H1 (cell line): ENCODE measurements around the gene ZNF112. TPM values are rescaled to one million over a fixed set of nuclear protein-coding genes. Genes with fewer than 3 reads are reported as not detected.

ENCODE experiments used
- CTCF ChIA-PET: fragments of 300-600 bp; sonication (Branson Sonifier 250); formaldehyde crosslinking; loops from one replicate; lab custom pipeline; 2021; ENCODE audit not compliant: partially characterized antibody; lab: Charles Lee
- POLR2A ChIA-PET: fragments of 300-600 bp; sonication (Branson Sonifier 250); formaldehyde crosslinking; loops from one replicate; lab custom pipeline; 2021; ENCODE audit warnings: inconsistent platforms; ENCODE audit not compliant: partially characterized antibody; lab: Charles Lee
- DNase-seq, 2 experiments: peaks; one replicate each; pipeline versions ENCODE4 v3.0.0 to v3.0.0-alpha.2; 2010 to 2022; ENCODE audit warnings: low spot score in 2 of 2, low read depth in 1 of 2, mixed read lengths in 1 of 2
- FAIRE-seq: peaks from 2 replicates; lab custom pipeline; 2011; peaks lifted over from hg19 to GRCh38; lab: Jason Lieb, UNC
- H2AFZ ChIP-seq: 2 replicates; pipeline ENCODE4 v1.8.1; 2012; ENCODE audit warnings: low read length, inconsistent platforms
- H2AK5ac ChIP-seq: 2 replicates; pipeline ENCODE4 v1.6.1; 2013; ENCODE audit warnings: low read depth, low read length
- H2BK120ac ChIP-seq: replicated peaks from 2 replicates; pipeline ENCODE3; 2013; ENCODE audit warnings: low read depth, low read length, inconsistent platforms
- H2BK12ac ChIP-seq: 2 replicates; pipeline ENCODE4 v1.6.1; 2013; ENCODE audit warnings: low read depth, low read length
- H2BK15ac ChIP-seq: 2 replicates; pipeline ENCODE4 v1.6.1; 2013; ENCODE audit warnings: low read length
- H2BK20ac ChIP-seq: 2 replicates; pipeline ENCODE4 v1.6.1; 2013; ENCODE audit warnings: low read length
- H2BK5ac ChIP-seq: 2 replicates; pipeline ENCODE4 v1.6.1; 2013; ENCODE audit warnings: low read depth, low read length
- H3K14ac ChIP-seq: 2 replicates; pipeline ENCODE4 v1.6.1; 2013; ENCODE audit warnings: inconsistent platforms; ENCODE audit not compliant: insufficient read length
- H3K18ac ChIP-seq: 2 replicates; pipeline ENCODE4 v1.6.1; 2013; ENCODE audit warnings: low read length; ENCODE audit errors: extremely low read depth
- H3K23ac ChIP-seq: 2 replicates; pipeline ENCODE4 v1.6.1; 2013; ENCODE audit warnings: inconsistent platforms; ENCODE audit not compliant: insufficient read length
- H3K23me2 ChIP-seq: 2 replicates; pipeline ENCODE4 v1.6.1; 2013; ENCODE audit warnings: low read depth, low read length
- H3K27ac ChIP-seq: 2 replicates; pipeline ENCODE4 v1.6.1; 2011; ENCODE audit warnings: low read depth, low read length, inconsistent platforms
- H3K27me3 ChIP-seq, 4 experiments: replicated peaks in 1 of 4; 1 replicate in 1 of 4; 2 replicates in 3 of 4; pipeline versions ENCODE4 v1.6.1 to v1.8.1; 2011 to 2013; ENCODE audit warnings: low read length in 3 of 4, mild to moderate bottlenecking in 3 of 4, inconsistent platforms in 2 of 4, mixed read lengths in 2 of 4, moderate library complexity in 1 of 4; ENCODE audit not compliant: control insufficient read depth in 3 of 4, insufficient read depth in 3 of 4; ENCODE audit errors: extremely low read depth in 1 of 4
- H3K36me3 ChIP-seq, 4 experiments: 2 replicates each; pipeline versions ENCODE4 v1.6.1 to v1.8.1; 2011 to 2013; ENCODE audit warnings: mild to moderate bottlenecking in 4 of 4, low read length in 3 of 4, moderate library complexity in 2 of 4, control low read depth in 1 of 4, inconsistent platforms in 1 of 4; ENCODE audit not compliant: insufficient read depth in 4 of 4, control insufficient read depth in 2 of 4
- H3K4ac ChIP-seq: replicated peaks from 2 replicates; pipeline ENCODE3; 2013; ENCODE audit warnings: low read length, low read depth, mixed read lengths, inconsistent platforms; ENCODE audit not compliant: insufficient read length
- H3K4me1 ChIP-seq, 4 experiments: replicated peaks in 1 of 4; 1 replicate in 1 of 4; 2 replicates in 3 of 4; pipeline versions ENCODE4 v1.6.1 to v1.8.1; 2011 to 2013; ENCODE audit warnings: low read length in 3 of 4, inconsistent platforms in 2 of 4, mixed read lengths in 1 of 4; ENCODE audit not compliant: insufficient read depth in 4 of 4, control insufficient read depth in 3 of 4
- H3K4me2 ChIP-seq, 2 experiments: 2 replicates each; pipeline versions ENCODE4 v1.6.1 to v1.8.1; 2011 to 2013; ENCODE audit warnings: low read depth in 2 of 2, low read length in 2 of 2, control low read depth in 1 of 2, inconsistent platforms in 1 of 2, mild to moderate bottlenecking in 1 of 2; ENCODE audit not compliant: insufficient read depth in 1 of 2
- H3K4me3 ChIP-seq, 4 experiments: fragments of 200-600, 300-600 bp in 1 of 4; sonication (generic), shearing (Covaris generic), sonication (Bioruptor Twin) in 1 of 4; 2 replicates each; pipeline versions ENCODE4 v1.5.1 to v1.8.1; 2011 to 2016; ENCODE audit warnings: low read length in 4 of 4, low read depth in 3 of 4, control low read depth in 2 of 4, inconsistent platforms in 2 of 4, mild to moderate bottlenecking in 2 of 4, mixed read lengths in 1 of 4, moderate library complexity in 1 of 4; ENCODE audit not compliant: insufficient read depth in 2 of 4; ENCODE audit errors: extremely low read depth in 1 of 4
- H3K56ac ChIP-seq: replicated peaks from 2 replicates; pipeline ENCODE3; 2013; ENCODE audit warnings: low read depth, mild to moderate bottlenecking, mixed read lengths, low read length, inconsistent platforms; ENCODE audit not compliant: insufficient read length
- H3K79me1 ChIP-seq: 2 replicates; pipeline ENCODE4 v1.6.1; 2013; ENCODE audit warnings: low read depth, low read length, control low read depth
- H3K79me2 ChIP-seq, 2 experiments: 2 replicates each; pipeline versions ENCODE4 v1.6.1 to v1.8.1; 2012 to 2013; ENCODE audit warnings: low read length in 2 of 2, mild to moderate bottlenecking in 2 of 2, inconsistent platforms in 1 of 2; ENCODE audit not compliant: insufficient read depth in 2 of 2, control insufficient read depth in 1 of 2
- H3K9ac ChIP-seq, 4 experiments: replicated peaks in 1 of 4; 1 replicate in 1 of 4; 2 replicates in 3 of 4; pipeline versions ENCODE4 v1.6.1 to v1.8.1; 2011 to 2013; ENCODE audit warnings: low read depth in 3 of 4, low read length in 3 of 4, control low read depth in 2 of 4, mild to moderate bottlenecking in 2 of 4, moderate library complexity in 2 of 4, inconsistent platforms in 1 of 4; ENCODE audit errors: extremely low read depth in 1 of 4
- H3K9me3 ChIP-seq, 2 experiments: 2 replicates each; pipeline versions ENCODE4 v1.6.1 to v1.8.1; 2012 to 2013; ENCODE audit warnings: mild to moderate bottlenecking in 2 of 2, moderate library complexity in 2 of 2, control low read depth in 1 of 2, inconsistent platforms in 1 of 2, low read depth in 1 of 2, low read length in 1 of 2, mixed read lengths in 1 of 2; ENCODE audit not compliant: insufficient read depth in 2 of 2
- H4K20me1 ChIP-seq, 2 experiments: replicated peaks in 1 of 2; 2 replicates each; pipeline versions ENCODE3 to v1.8.1; 2011 to 2013; ENCODE audit warnings: inconsistent platforms in 2 of 2, low read length in 2 of 2, mild to moderate bottlenecking in 1 of 2; ENCODE audit not compliant: insufficient read depth in 2 of 2, control insufficient read depth in 1 of 2
- H4K5ac ChIP-seq: 2 replicates; pipeline ENCODE4 v1.6.1; 2013; ENCODE audit warnings: low read length, low read depth, mixed read lengths, inconsistent platforms; ENCODE audit not compliant: insufficient read length
- H4K8ac ChIP-seq: 2 replicates; pipeline ENCODE4 v1.8.0; 2013; ENCODE audit warnings: mild to moderate bottlenecking, moderate library complexity, low read length, inconsistent platforms; ENCODE audit not compliant: insufficient read depth; ENCODE audit errors: extremely low read depth
- H4K91ac ChIP-seq: replicated peaks from 2 replicates; pipeline ENCODE3; 2013; ENCODE audit warnings: low read length, mixed read lengths, inconsistent platforms; ENCODE audit not compliant: insufficient read length
- ASH2L ChIP-seq: fragments of 200-600, 300-600 bp; sonication (generic); IDR thresholded peaks from one replicate; pipeline ENCODE4 v1.7.1; 2017; ENCODE audit warnings: low read length
- BRCA1 ChIP-seq: IDR thresholded peaks from 2 replicates; pipeline ENCODE4 v1.6.1; 2012; ENCODE audit warnings: low read depth, low read length, improper control_type of control experiment
- CBX5 ChIP-seq: fragments of 300-800, 300-1000 bp; sonication (generic); IDR thresholded peaks from 2 replicates; pipeline ENCODE4 v1.7.1; 2016; ENCODE audit warnings: antibody characterized with exemption, low read length, low read depth
- CEBPB ChIP-seq: IDR thresholded peaks from 2 replicates; pipeline ENCODE4 v1.6.1; 2012; ENCODE audit warnings: low read depth, low read length
- CHD2 ChIP-seq: IDR thresholded peaks from 2 replicates; pipeline ENCODE4 v1.6.1; 2012; ENCODE audit warnings: low read length, improper control_type of control experiment
- CREB1 ChIP-seq: IDR thresholded peaks from 2 replicates; pipeline ENCODE4 v1.6.1; 2012; ENCODE audit warnings: inconsistent platforms
- GTF2F1 ChIP-seq: IDR thresholded peaks from 2 replicates; pipeline ENCODE4 v1.6.1; 2012; ENCODE audit warnings: low read depth, low read length, improper control_type of control experiment, borderline replicate concordance
- PHF8 ChIP-seq: fragments of 200-600 bp; sonication (generic); conservative IDR thresholded peaks from 2 replicates; pipeline ENCODE4 v1.7.1; 2012; ENCODE audit warnings: low read depth, mild to moderate bottlenecking, inconsistent platforms, low read length, moderate library complexity
- POLR2A ChIP-seq, 2 experiments: IDR thresholded peaks; 1 replicate in 1 of 2; 2 replicates in 1 of 2; pipeline ENCODE4 v1.6.1; 2011; ENCODE audit warnings: low read depth in 2 of 2, low read length in 2 of 2, mild to moderate bottlenecking in 2 of 2; ENCODE audit errors: control extremely low read depth in 1 of 2
- POU5F1 ChIP-seq: IDR thresholded peaks from 2 replicates; pipeline ENCODE4 v1.6.1; 2011; ENCODE audit warnings: low read depth, mild to moderate bottlenecking, low read length, moderate library complexity
- RAD21 ChIP-seq, 2 experiments: IDR thresholded peaks in 1 of 2; conservative IDR thresholded peaks in 1 of 2; 2 replicates each; pipeline ENCODE4 v1.6.1; 2011; ENCODE audit warnings: low read depth in 2 of 2, low read length in 2 of 2, improper control_type of control experiment in 1 of 2, inconsistent platforms in 1 of 2, mild to moderate bottlenecking in 1 of 2, moderate library complexity in 1 of 2
- RNF2 ChIP-seq: fragments of 200-900, 300-1000 bp; sonication (generic); IDR thresholded peaks from 2 replicates; pipeline ENCODE4 v1.7.1; 2016; ENCODE audit warnings: borderline replicate concordance, low read depth, mild to moderate bottlenecking, antibody characterized with exemption, low read length; ENCODE audit not compliant: poor library complexity, severe bottlenecking; ENCODE audit errors: missing control alignments
- SAP30 ChIP-seq: fragments of 300-600 bp; sonication (generic); IDR thresholded peaks from 2 replicates; pipeline ENCODE4 v1.7.1; 2012; ENCODE audit warnings: low read length, moderate library complexity, mild to moderate bottlenecking, inconsistent platforms; ENCODE audit not compliant: insufficient read depth, insufficient replicate concordance
- SP4 ChIP-seq: IDR thresholded peaks from 2 replicates; pipeline ENCODE4 v1.6.1; 2012; ENCODE audit warnings: low read length, inconsistent platforms
- WGBS, 2 experiments: shearing (Covaris generic) in 1 of 2; methylation state at CpG; one replicate each; pipeline versions ENCODE4 v1.1.6 to v1.1.7; 2013 to 2015; ENCODE audit warnings: low lambda C conversion rate in 2 of 2, mixed read lengths in 2 of 2, inconsistent platforms in 1 of 2, low coverage in 1 of 2, missing lambda C conversion rate in 1 of 2; ENCODE audit not compliant: insufficient replicate concordance in 2 of 2, insufficient coverage in 1 of 2, insufficient read length in 1 of 2; ENCODE audit errors: extremely low coverage in 1 of 2, missing lambda C conversion rate in 1 of 2; 5-methylcytosine and 5-hydroxymethylcytosine counted together
- polyA plus RNA-seq, 7 experiments: library from polyadenylated mRNA; depleted of rRNA in 3 of 7; stranded (reverse) in 5 of 7; unstranded in 2 of 7; fragments of >200 nt in 5 of 7; fragments of 200-250 nt in 2 of 7; gene quantifications; 1 replicate in 5 of 7; 2 replicates in 1 of 7; 4 replicates in 1 of 7; pipeline versions ENCODE4 v1.2.1 to v1.2.3, GENCODE V29; 2011 to 2013; ENCODE audit warnings: missing spikeins in 2 of 7, mixed read lengths in 2 of 7
- total RNA-seq: library from RNA; stranded (reverse); fragmentation: NEBNext Ultra II Directional; extraction: Animal tissue kit (Norgen Biotek cat#: 25700); gene quantifications from 2 replicates; pipeline ENCODE4 v1.2.1, GENCODE V29; 2021
- TF ChIP-seq, protein P1 (sequence below): IDR thresholded peaks from 2 replicates; pipeline ENCODE4 v1.6.1; 2012; ENCODE audit warnings: inconsistent platforms

The ZNF112 gene
- total and polyA plus RNA-seq, 2 of the 8 experiments (the other 6 are each of a cell fraction or from before 2014, with no cell fraction given) = 0.70 to 2.8 TPM

DNA sequence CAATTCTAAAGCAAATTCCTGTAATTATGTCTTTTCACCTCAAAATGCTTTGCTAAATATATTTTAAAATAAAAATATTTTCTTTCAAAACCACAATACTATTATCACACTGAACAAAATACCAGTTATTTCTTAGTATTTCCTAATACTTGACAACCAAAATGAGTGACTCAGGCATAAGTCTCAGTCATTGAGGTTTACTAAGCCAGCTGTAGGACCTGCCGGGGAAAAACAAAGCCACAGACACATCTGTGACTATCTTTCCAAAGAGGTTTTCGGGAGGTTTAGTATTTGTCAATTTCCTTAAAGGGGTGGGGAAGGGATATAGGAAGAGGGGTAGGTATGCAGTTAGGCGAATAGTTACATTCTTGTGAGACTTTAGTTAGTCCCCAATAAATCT lies 48.5 kb downstream of the ZNF112 start:
- no peaks in the 10 kb centered on the region for H3K36me3 ChIP-seq
- H3K27me3 ChIP-seq = no peaks in the 10 kb centered on the region
- H2BK120ac ChIP-seq = no peak overlapping the region
- H3K14ac ChIP-seq = no peak overlapping the region
- H3K4ac ChIP-seq = no peak overlapping the region
- no peak overlapping the region for H2BK20ac ChIP-seq
- H2BK5ac ChIP-seq = no peak overlapping the region
- peaks cover 19 to 24% of the 10 kb centered on the region in 2 experiments for H3K9me3 ChIP-seq
- POLR2A ChIA-PET = no interaction called here
- FAIRE-seq (no peak), DNase-seq (no peak)
- no peak overlapping the region for H4K8ac ChIP-seq
- no peaks in the 10 kb centered on the region for H3K79me1 ChIP-seq
- no peak for TF ChIP-seq CHD2
- TF ChIP-seq SP4 = no peak
- TF ChIP-seq, protein P1, sequence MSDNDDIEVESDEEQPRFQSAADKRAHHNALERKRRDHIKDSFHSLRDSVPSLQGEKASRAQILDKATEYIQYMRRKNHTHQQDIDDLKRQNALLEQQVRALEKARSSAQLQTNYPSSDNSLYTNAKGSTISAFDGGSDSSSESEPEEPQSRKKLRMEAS = no peak
- TF ChIP-seq POU5F1 = no peak
- TF ChIP-seq POLR2A (IDR thresholded peaks at IDR 0.05; ENCODE audit: control extremely low read depth in 1 of 2, low read depth in 2 of 2, low read length in 2 of 2) = no peak
- no peak for TF ChIP-seq RNF2
- no peak for TF ChIP-seq CBX5
- no peak for TF ChIP-seq BRCA1
- no peak for TF ChIP-seq SAP30
- TF ChIP-seq CREB1 = no peak
- no peak for TF ChIP-seq GTF2F1
- TF ChIP-seq ASH2L = no peak
- no peak for TF ChIP-seq CEBPB
- TF ChIP-seq PHF8 = no peak
- no peak for TF ChIP-seq RAD21 (IDR thresholded peaks at IDR 0.05 in 1 of 2, conservative IDR thresholded peaks at IDR 0.05 in 1 of 2; ENCODE audit: low read depth in 2 of 2, low read length in 2 of 2)
- no peak overlapping the region for H2BK15ac ChIP-seq
- H3K23ac ChIP-seq = no peak overlapping the region
- CTCF ChIA-PET = no interaction called here
- H3K56ac ChIP-seq = no peak overlapping the region
- no peak overlapping the region for H2AFZ ChIP-seq
- H3K79me2 ChIP-seq = no peaks in the 10 kb centered on the region
- no peak overlapping the region for H3K27ac ChIP-seq
- H3K23me2 ChIP-seq = peaks cover 3% of the 10 kb centered on the region; the same call in 1 of the 2 replicates
- H3K4me1 ChIP-seq = no peaks in the 10 kb centered on the region
- H2AK5ac ChIP-seq = no peak overlapping the region
- H3K18ac ChIP-seq = no peak overlapping the region
- H4K20me1 ChIP-seq = no peaks in the 10 kb centered on the region
- H3K9ac ChIP-seq = no peak overlapping the region
- H4K5ac ChIP-seq = no peak overlapping the region
- H3K4me3 ChIP-seq = no peak overlapping the region
- 89% methylated on average over 3 of the region's 3 CpGs; no CpG with 5 or more reads in 1 of the 2 experiments for WGBS, 2 experiments
- H2BK12ac ChIP-seq = no peak overlapping the region
- H4K91ac ChIP-seq = no peak overlapping the region
- no peak overlapping the region for H3K4me2 ChIP-seq
